Measurements from ENCODE around the gene BIRC2.

DNA sequence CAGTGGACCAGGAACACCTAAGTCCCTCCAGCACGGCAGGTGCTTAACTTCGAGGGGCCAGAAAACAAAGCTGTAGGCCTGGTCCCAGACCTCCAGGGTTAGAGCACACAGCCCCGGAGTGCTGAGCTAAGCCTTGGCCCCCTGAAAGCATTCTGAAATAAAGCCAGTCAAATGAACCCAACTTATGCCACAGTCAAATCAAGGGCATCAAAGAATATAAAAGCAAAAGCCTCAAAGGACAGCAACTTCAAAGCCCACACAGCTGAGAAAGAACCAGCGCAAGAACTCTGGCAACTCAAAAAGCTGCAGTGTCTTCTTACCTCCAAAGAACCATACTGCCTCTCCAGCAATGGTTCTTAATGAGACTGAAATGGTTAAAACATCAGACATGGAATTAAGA is 66.5 kb downstream of the BIRC2 start:
- TF ChIP-seq, protein P1, sequence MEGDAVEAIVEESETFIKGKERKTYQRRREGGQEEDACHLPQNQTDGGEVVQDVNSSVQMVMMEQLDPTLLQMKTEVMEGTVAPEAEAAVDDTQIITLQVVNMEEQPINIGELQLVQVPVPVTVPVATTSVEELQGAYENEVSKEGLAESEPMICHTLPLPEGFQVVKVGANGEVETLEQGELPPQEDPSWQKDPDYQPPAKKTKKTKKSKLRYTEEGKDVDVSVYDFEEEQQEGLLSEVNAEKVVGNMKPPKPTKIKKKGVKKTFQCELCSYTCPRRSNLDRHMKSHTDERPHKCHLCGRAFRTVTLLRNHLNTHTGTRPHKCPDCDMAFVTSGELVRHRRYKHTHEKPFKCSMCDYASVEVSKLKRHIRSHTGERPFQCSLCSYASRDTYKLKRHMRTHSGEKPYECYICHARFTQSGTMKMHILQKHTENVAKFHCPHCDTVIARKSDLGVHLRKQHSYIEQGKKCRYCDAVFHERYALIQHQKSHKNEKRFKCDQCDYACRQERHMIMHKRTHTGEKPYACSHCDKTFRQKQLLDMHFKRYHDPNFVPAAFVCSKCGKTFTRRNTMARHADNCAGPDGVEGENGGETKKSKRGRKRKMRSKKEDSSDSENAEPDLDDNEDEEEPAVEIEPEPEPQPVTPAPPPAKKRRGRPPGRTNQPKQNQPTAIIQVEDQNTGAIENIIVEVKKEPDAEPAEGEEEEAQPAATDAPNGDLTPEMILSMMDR (optimal IDR thresholded peaks at IDR 0.05 in 1 of 3, IDR thresholded peaks at IDR 0.05 in 1 of 3, conservative IDR thresholded peaks at IDR 0.05 in 1 of 3; ENCODE audit: extremely low read depth in 1 of 3, insufficient read depth in 2 of 3, low read length in 3 of 3) = no peak
- TF ChIP-seq EZH2 (IDR thresholded peaks at IDR 0.05; ENCODE audit: low read length) = no peak
